Caco-2 (cell line): Measurements from ENCODE around the gene PRSS48. TPM values are rescaled to one million over a fixed set of nuclear protein-coding genes. Genes with fewer than 3 reads are reported as not detected.
"Not testable (repeated sequence)": the region's sequence is repeated elsewhere in the genome, so short reads cannot be mapped to it uniquely, and the experiment has no call there.

Experiments used
- BruUV-seq: library from RNA; stranded (reverse); fragments of 400-500 nt; replicated peaks from 2 replicates; lab custom pipeline; 2021; lab: Mats Ljungman, UMichigan
- CTCF ChIA-PET: fragments of 300-600 bp; sonication (Branson Sonifier 250); formaldehyde crosslinking; loops from one replicate; lab custom pipeline; 2022; ENCODE audit warnings: antibody characterized with exemption; lab: Charles Lee
- POLR2A ChIA-PET: fragments of 300-600 bp; sonication (Branson Sonifier 250); formaldehyde crosslinking; loops from one replicate; lab custom pipeline; 2022; ENCODE audit warnings: antibody characterized with exemption; lab: Charles Lee
- DNase-seq, 2 experiments: peaks; one replicate each; pipeline versions ENCODE4 v3.0.0 to v3.0.0-alpha.2; 2020 to 2022
- H3K27me3 ChIP-seq: replicated peaks from 2 replicates; pipeline ENCODE4 v1.6.0; 2011; ENCODE audit warnings: low read length; ENCODE audit not compliant: control insufficient read depth, insufficient read depth
- H3K36me3 ChIP-seq: 2 replicates; pipeline ENCODE4 v1.5.1; 2011; ENCODE audit warnings: low read length; ENCODE audit not compliant: control insufficient read depth, insufficient read depth
- H3K4me1 ChIP-seq: fragments of 250-450 bp; sonication (Bioruptor Pico); 2 replicates; pipeline ENCODE4 v1.5.1; 2020; ENCODE audit warnings: mild to moderate bottlenecking
- H3K4me3 ChIP-seq: 2 replicates; pipeline ENCODE4 v1.5.1; 2011; ENCODE audit warnings: low read depth, mild to moderate bottlenecking, control low read depth, low read length
- H3K9me3 ChIP-seq: fragments of 250-450 bp; sonication (Bioruptor Pico); 2 replicates; pipeline ENCODE4 v1.5.1; 2020; ENCODE audit warnings: mild to moderate bottlenecking, moderate library complexity
- H3K27ac Mint-ChIP-seq: one replicate; pipeline ENCODE4 v1.8.0; 2022; ENCODE audit warnings: mixed read lengths; ENCODE audit not compliant: unreplicated experiment
- H3K27me3 Mint-ChIP-seq: one replicate; pipeline ENCODE4 v1.8.0; 2022; ENCODE audit warnings: mixed read lengths; ENCODE audit not compliant: insufficient read depth, unreplicated experiment
- H3K36me3 Mint-ChIP-seq: one replicate; pipeline ENCODE4 v1.8.0; 2022; ENCODE audit warnings: mild to moderate bottlenecking, mixed read lengths; ENCODE audit not compliant: insufficient read depth, unreplicated experiment
- H3K4me1 Mint-ChIP-seq: one replicate; pipeline ENCODE4 v1.8.0; 2022; ENCODE audit warnings: low read depth, mixed read lengths; ENCODE audit not compliant: unreplicated experiment
- H3K4me3 Mint-ChIP-seq: one replicate; pipeline ENCODE4 v1.8.0; 2022; ENCODE audit warnings: mild to moderate bottlenecking, moderate library complexity, mixed read lengths; ENCODE audit not compliant: unreplicated experiment
- H3K9me3 Mint-ChIP-seq: one replicate; pipeline ENCODE4 v1.8.0; 2022; ENCODE audit warnings: mixed read lengths; ENCODE audit not compliant: unreplicated experiment
- intact Hi-C: fragments of 100-400 bp; cut with micrococcal nuclease; formaldehyde crosslinking; loops from one replicate; pipeline ENCODE4 v1.10.0; 2022; ENCODE audit not compliant: unreplicated experiment
- total RNA-seq: library from RNA; stranded (reverse); gene quantifications from 2 replicates; pipeline ENCODE4 v1.2.3, GENCODE V29; 2022
- TF ChIP-seq, protein P1 (sequence below), 2 experiments: fragments of 200-600 bp in 1 of 2; IDR thresholded peaks; 1 replicate in 1 of 2; 2 replicates in 1 of 2; pipeline versions ENCODE4 v1.5.1 to v1.8.0; 2011 to 2022; ENCODE audit warnings: antibody characterized with exemption in 1 of 2, control low read depth in 1 of 2, inconsistent platforms in 1 of 2, low read depth in 1 of 2, low read length in 1 of 2, mild to moderate bottlenecking in 1 of 2, moderate library complexity in 1 of 2; ENCODE audit not compliant: insufficient read depth in 1 of 2, severe bottlenecking in 1 of 2, unreplicated experiment in 1 of 2

PRSS48 gene
- total RNA-seq, 1 experiment from 2014 or later, result not detected

DNA sequence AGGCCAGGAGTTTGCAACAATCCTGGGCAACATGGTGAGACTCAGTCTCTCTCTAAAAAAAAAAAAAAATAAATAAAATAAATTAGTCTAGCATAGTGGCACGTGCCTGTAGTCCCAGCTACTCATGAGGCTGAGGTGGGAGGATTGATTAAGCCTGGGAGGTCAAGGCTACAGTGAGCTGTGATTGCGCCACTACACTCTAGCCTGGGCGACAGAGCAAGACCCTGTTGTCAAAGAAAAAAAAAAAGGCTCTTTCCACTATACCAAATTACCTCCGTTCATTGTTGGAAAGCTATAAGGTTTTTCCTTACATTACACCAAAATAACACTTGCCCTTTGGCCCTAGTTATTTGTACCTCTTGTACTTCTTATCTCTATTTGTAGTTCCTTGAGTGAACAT, 9.9 kb upstream of the PRSS48 start:
- TF ChIP-seq, protein P1, sequence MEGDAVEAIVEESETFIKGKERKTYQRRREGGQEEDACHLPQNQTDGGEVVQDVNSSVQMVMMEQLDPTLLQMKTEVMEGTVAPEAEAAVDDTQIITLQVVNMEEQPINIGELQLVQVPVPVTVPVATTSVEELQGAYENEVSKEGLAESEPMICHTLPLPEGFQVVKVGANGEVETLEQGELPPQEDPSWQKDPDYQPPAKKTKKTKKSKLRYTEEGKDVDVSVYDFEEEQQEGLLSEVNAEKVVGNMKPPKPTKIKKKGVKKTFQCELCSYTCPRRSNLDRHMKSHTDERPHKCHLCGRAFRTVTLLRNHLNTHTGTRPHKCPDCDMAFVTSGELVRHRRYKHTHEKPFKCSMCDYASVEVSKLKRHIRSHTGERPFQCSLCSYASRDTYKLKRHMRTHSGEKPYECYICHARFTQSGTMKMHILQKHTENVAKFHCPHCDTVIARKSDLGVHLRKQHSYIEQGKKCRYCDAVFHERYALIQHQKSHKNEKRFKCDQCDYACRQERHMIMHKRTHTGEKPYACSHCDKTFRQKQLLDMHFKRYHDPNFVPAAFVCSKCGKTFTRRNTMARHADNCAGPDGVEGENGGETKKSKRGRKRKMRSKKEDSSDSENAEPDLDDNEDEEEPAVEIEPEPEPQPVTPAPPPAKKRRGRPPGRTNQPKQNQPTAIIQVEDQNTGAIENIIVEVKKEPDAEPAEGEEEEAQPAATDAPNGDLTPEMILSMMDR (IDR thresholded peaks at IDR 0.05; ENCODE audit: insufficient read depth in 1 of 2, low read depth in 1 of 2, low read length in 1 of 2, severe bottlenecking in 1 of 2, unreplicated experiment in 1 of 2), result no peak
- Mint-ChIP-seq H3K27me3 (no peaks in the 10 kb centered on the region), H3K27ac (peak overlapping the region; percentile 13), H3K36me3 (peaks cover 12% of the 10 kb centered on the region), H3K4me1 (peaks cover 10% of the 10 kb centered on the region), H3K9me3 (no peaks in the 10 kb centered on the region), H3K4me3 (no peak overlapping the region)
- no peaks in the 10 kb centered on the region for H3K9me3 ChIP-seq
- BruUV-seq, result no TSS peak
- H3K36me3 ChIP-seq, result no peaks in the 10 kb centered on the region
- H3K4me1 ChIP-seq, result peaks cover 12% of the 10 kb centered on the region
- CTCF ChIA-PET, result interaction anchor here (0.7 to 1.1 kb wide), 2 partner anchors 10 to 62 kb away, joined by 4 to 5 read pairs; partner anchors contain the start of gene PRSS48
- no peak overlapping the region for H3K4me3 ChIP-seq
- H3K27me3 ChIP-seq, result no peaks in the 10 kb centered on the region
- intact Hi-C loops, result no loop called here
- DNase-seq, result no peak
- POLR2A ChIA-PET, result no interaction called here

DNA sequence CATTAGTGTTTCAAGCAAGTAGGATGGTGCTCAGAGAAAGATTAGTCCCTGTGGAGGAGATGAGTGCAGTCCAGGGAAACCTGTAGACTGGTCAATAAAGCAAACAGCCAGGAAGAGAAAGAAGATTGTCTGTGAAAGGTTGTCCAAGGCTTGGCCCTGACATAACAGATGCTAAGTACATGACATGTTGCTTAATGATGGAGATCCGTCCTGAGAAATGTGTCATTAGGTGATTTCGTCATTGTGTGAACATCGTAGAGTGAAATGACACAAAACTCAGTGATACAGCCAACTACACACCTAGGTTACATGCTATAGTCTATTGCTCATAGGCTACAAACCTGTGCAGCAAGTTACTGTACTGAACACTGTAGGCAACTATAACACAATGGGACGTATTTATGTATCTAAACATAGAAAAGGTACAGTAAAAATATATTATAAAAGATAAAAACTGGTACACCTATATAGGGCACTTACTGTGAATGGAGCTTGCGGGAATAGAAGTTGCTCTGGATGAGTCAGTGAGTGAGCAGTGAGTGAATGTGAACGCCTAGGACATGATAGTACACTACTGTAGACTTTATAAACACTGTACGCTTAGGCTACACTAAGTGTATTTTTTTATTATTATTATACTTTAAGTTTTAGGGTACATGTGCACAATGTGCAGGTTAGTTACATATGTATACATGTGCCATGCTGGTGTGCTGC, 9.0 kb upstream of the PRSS48 start:
- no peak overlapping the region for H3K4me3 Mint-ChIP-seq
- H3K4me1 Mint-ChIP-seq, result peaks cover 10% of the 10 kb centered on the region
- peaks cover 12% of the 10 kb centered on the region for H3K4me1 ChIP-seq
- no peaks in the 10 kb centered on the region for H3K27me3 Mint-ChIP-seq
- H3K27ac Mint-ChIP-seq, result peak overlapping the region; percentile 13
- H3K9me3 Mint-ChIP-seq, result no peaks in the 10 kb centered on the region
- H3K9me3 ChIP-seq, result no peaks in the 10 kb centered on the region
- intact Hi-C loops, result no loop called here
- TF ChIP-seq, protein P1 (IDR thresholded peaks at IDR 0.05; ENCODE audit: insufficient read depth in 1 of 2, low read depth in 1 of 2, low read length in 1 of 2, severe bottlenecking in 1 of 2, unreplicated experiment in 1 of 2), result no peak
- no peaks in the 10 kb centered on the region for H3K36me3 ChIP-seq
- no peaks in the 10 kb centered on the region for H3K27me3 ChIP-seq
- peaks cover 6% of the 10 kb centered on the region for H3K36me3 Mint-ChIP-seq
- no peak overlapping the region for H3K4me3 ChIP-seq
- no TSS peak for BruUV-seq
- ChIA-PET POLR2A (no interaction called here), CTCF (no interaction called here)
- DNase-seq, result no peak

DNA sequence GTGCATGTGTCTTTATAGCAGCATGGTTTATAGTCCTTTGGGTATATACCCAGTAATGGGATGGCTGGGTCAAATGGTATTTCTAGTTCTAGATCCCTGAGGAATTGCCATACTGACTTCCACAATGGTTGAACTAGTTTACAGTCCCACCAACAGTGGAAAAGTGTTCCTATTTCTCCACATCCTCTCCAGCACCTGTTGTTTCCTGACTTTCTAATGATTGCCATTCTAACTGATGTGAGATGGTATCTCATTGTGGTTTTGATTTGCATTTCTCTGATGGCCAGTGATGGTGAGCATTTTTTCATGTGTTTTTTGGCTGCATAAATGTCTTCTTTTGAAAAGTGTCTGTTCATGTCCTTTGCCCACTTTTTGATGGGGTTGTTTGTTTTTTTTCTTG, 8.1 kb upstream of the PRSS48 start:
- peaks cover 10% of the 10 kb centered on the region for H3K4me1 Mint-ChIP-seq
- DNase-seq, CTCF ChIA-PET, H3K4me3 ChIP-seq, POLR2A ChIA-PET, H3K27me3 ChIP-seq, intact Hi-C loops, H3K9me3 Mint-ChIP-seq, H3K36me3 Mint-ChIP-seq, H3K27me3 Mint-ChIP-seq, H3K4me3 Mint-ChIP-seq, BruUV-seq, H3K36me3 ChIP-seq, H3K27ac Mint-ChIP-seq, H3K9me3 ChIP-seq: not testable (repeated sequence)
- H3K4me1 ChIP-seq, result peaks cover 12% of the 10 kb centered on the region
